Measurements from ENCODE around the gene ACMSD.

ACMSD gene

DNA sequence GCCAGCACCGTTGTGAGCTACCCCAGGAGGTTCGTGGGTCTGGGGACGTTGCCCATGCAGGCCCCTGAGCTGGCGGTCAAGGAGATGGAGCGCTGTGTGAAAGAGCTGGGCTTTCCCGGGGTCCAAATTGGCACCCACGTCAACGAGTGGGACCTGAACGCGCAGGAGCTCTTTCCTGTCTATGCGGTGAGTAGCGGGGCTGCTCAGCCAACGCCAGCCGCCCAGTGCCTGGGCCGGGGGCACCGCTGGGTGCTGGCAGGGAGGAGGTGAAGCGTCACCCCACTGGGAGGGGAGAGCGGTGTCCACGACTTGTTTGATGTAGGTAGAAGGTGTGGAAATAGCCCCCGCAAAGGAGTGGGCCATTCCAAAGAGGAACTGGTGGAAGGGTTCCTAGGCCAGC lies 25.0 kb downstream of the ACMSD start:
- TF ChIP-seq, protein P1, sequence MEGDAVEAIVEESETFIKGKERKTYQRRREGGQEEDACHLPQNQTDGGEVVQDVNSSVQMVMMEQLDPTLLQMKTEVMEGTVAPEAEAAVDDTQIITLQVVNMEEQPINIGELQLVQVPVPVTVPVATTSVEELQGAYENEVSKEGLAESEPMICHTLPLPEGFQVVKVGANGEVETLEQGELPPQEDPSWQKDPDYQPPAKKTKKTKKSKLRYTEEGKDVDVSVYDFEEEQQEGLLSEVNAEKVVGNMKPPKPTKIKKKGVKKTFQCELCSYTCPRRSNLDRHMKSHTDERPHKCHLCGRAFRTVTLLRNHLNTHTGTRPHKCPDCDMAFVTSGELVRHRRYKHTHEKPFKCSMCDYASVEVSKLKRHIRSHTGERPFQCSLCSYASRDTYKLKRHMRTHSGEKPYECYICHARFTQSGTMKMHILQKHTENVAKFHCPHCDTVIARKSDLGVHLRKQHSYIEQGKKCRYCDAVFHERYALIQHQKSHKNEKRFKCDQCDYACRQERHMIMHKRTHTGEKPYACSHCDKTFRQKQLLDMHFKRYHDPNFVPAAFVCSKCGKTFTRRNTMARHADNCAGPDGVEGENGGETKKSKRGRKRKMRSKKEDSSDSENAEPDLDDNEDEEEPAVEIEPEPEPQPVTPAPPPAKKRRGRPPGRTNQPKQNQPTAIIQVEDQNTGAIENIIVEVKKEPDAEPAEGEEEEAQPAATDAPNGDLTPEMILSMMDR (IDR thresholded peaks at IDR 0.05) = no peak
- Histone ChIP-seq H3K4me1 (no peaks in the 10 kb centered on the region), H3K36me3 (ENCODE audit: control insufficient read depth, insufficient read depth, low read length) (no peaks in the 10 kb centered on the region), H3K4me3 (ENCODE audit: low read depth, low read length) (no peak overlapping the region), H2AFZ (no peak overlapping the region), H3K27ac (no peak overlapping the region), H3K27me3 (ENCODE audit: control insufficient read depth, insufficient read depth, low read length) (no peaks in the 10 kb centered on the region), H3K9me3 (ENCODE audit: control insufficient read depth, low read length) (no peaks in the 10 kb centered on the region), H3K79me2 (no peaks in the 10 kb centered on the region), H3K9ac (no peak overlapping the region), H3K4me2 (ENCODE audit: low read length) (no peak overlapping the region)

DNA sequence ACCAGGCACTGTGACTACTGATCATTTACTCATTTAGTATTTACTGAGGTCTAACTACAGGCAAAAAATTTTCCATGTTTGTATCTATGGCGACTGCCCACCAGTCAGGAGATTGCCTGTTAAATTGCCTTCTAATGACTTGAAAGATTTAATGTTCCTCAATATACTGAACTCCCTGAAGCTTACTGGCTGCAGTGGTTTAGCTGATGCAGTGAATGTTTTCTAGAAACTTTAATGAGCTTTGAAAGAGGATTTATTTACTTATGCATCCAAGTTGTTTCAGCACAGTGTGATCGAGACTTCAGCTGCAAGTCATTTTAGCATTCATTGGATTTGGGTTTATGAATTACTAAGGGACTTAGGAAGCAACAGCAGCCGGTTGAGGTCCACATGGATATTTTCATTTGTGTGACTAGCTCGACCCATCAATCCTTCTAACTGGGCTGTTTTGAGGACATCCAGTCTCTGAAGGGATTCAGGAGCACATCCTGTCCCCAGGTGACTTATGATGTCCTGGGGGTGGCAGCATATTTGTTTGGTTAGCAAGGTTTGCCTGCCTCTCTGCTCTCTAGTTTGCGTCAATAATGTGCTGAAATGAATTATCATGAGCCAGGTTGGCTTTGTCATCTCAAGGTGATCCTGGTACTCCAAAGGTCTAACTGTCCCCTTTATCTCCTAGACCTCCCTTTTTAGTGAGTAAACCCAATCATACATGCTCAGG lies 26.8 kb downstream of the ACMSD start:
- no peak overlapping the region for H3K4me3 ChIP-seq (ENCODE audit: low read depth, low read length)
- no peak overlapping the region for H2AFZ ChIP-seq
- H3K27me3 ChIP-seq (ENCODE audit: control insufficient read depth, insufficient read depth, low read length) = no peaks in the 10 kb centered on the region
- no peak overlapping the region for H3K27ac ChIP-seq
- TF ChIP-seq, protein P1 (IDR thresholded peaks at IDR 0.05) = no peak
- no peak overlapping the region for H3K9ac ChIP-seq
- H3K4me2 ChIP-seq (ENCODE audit: low read length) = no peak overlapping the region
- no peaks in the 10 kb centered on the region for H3K79me2 ChIP-seq
- no peaks in the 10 kb centered on the region for H3K4me1 ChIP-seq
- no peaks in the 10 kb centered on the region for H3K9me3 ChIP-seq (ENCODE audit: control insufficient read depth, low read length)
- H3K36me3 ChIP-seq (ENCODE audit: control insufficient read depth, insufficient read depth, low read length) = no peaks in the 10 kb centered on the region

DNA sequence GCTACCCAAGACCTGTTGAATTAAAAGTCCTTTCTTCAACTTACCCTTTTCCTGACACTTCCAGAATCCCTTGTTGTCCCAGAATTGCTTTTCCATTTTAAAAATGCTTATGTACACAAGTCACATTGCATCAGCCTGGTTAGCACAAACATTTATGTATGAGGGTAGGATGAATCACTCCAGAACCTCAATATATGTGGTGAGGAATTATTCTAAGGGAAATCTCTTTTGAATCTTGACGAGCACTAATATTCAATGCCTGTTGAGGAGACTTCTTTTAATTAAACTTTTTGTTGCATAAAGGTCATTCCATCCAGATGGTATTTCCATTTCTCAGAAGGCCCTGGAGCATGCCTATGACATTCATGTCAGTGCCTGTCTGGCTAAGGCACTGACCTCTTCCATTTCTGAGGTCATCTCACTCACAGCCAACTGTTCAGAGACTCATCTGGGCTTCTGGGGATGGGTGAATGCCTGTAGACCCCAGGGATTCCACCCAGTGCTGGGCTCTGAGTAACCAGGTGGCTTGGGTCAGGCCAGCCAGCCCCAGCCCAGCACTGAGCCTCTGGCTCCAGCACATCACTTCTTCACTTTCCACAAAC lies 28.2 kb downstream of the ACMSD start:
- Histone ChIP-seq H3K27ac (no peak overlapping the region), H2AFZ (no peak overlapping the region), H3K9me3 (ENCODE audit: control insufficient read depth, low read length) (no peaks in the 10 kb centered on the region), H3K4me1 (no peaks in the 10 kb centered on the region), H3K4me2 (ENCODE audit: low read length) (no peak overlapping the region), H3K4me3 (ENCODE audit: low read depth, low read length) (no peak overlapping the region), H3K79me2 (no peaks in the 10 kb centered on the region), H3K9ac (no peak overlapping the region), H3K27me3 (ENCODE audit: control insufficient read depth, insufficient read depth, low read length) (no peaks in the 10 kb centered on the region), H3K36me3 (ENCODE audit: control insufficient read depth, insufficient read depth, low read length) (no peaks in the 10 kb centered on the region)
- TF ChIP-seq, protein P1 (IDR thresholded peaks at IDR 0.05) = no peak

DNA sequence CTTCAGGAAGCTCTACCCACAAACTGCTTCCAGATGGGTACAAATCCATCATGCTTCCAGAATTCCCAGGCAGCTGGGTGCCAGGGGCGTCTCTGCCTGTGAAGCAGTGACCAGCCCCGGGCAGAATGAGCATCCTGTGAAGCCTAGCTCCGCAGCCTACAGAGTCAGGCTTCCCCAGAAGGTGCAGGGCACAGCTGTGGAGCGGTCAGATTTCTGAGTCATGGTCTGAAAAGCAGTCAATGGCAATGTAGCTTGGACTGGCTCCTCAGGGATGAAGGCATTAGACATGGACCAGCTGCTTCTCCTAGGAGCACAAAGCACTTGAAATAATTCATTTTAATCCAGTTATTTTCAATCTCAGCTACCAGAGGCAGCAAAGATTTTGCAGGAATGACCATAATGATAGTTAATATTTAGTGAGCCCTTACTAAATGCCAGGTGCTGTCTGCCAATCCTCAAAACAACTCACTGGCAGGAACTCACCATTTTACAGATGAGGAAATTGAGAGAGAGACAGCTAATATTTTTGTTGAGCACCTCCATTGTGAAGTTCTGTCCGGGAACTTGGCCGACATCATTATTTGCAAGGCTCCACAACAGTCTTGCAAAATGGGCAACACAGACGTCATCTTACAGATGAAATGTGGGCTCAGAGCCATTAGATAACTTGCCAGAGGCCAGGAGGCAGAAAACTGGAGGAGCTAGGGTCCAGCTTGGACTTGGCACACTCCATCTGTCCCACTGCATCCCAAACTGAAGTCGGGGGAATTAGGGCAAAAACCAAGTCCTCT lies 31.7 kb downstream of the ACMSD start:
- H3K9me3 ChIP-seq (ENCODE audit: control insufficient read depth, low read length) = no peaks in the 10 kb centered on the region
- no peak overlapping the region for H3K27ac ChIP-seq
- no peak overlapping the region for H3K9ac ChIP-seq
- no peaks in the 10 kb centered on the region for H3K27me3 ChIP-seq (ENCODE audit: control insufficient read depth, insufficient read depth, low read length)
- H3K4me2 ChIP-seq (ENCODE audit: low read length) = no peak overlapping the region
- no peak overlapping the region for H3K4me3 ChIP-seq (ENCODE audit: low read depth, low read length)
- no peaks in the 10 kb centered on the region for H3K4me1 ChIP-seq
- no peaks in the 10 kb centered on the region for H3K79me2 ChIP-seq
- H3K36me3 ChIP-seq (ENCODE audit: control insufficient read depth, insufficient read depth, low read length) = no peaks in the 10 kb centered on the region
- no peak overlapping the region for H2AFZ ChIP-seq
- TF ChIP-seq, protein P1 (IDR thresholded peaks at IDR 0.05) = no peak
